GM19193 (cell line): Measurements from ENCODE around the gene CNTNAP5.

Experiments used
- POLR2A ChIP-seq: IDR thresholded peaks from 4 replicates; pipeline ENCODE4 v1.6.1; 2011; ENCODE audit not compliant: insufficient read depth, insufficient read length; ENCODE audit errors: extremely low read depth

Gene CNTNAP5

GRCh38 chr2:124309563-124310138 is 284.6 kb downstream of the CNTNAP5 start:
- TF ChIP-seq POLR2A, result no peak

GRCh38 chr2:124310671-124311070 is 285.6 kb downstream of the CNTNAP5 start:
- TF ChIP-seq POLR2A, result no peak

GRCh38 chr2:124314084-124314483 is 289.0 kb downstream of the CNTNAP5 start:
- no peak for TF ChIP-seq POLR2A

DNA sequence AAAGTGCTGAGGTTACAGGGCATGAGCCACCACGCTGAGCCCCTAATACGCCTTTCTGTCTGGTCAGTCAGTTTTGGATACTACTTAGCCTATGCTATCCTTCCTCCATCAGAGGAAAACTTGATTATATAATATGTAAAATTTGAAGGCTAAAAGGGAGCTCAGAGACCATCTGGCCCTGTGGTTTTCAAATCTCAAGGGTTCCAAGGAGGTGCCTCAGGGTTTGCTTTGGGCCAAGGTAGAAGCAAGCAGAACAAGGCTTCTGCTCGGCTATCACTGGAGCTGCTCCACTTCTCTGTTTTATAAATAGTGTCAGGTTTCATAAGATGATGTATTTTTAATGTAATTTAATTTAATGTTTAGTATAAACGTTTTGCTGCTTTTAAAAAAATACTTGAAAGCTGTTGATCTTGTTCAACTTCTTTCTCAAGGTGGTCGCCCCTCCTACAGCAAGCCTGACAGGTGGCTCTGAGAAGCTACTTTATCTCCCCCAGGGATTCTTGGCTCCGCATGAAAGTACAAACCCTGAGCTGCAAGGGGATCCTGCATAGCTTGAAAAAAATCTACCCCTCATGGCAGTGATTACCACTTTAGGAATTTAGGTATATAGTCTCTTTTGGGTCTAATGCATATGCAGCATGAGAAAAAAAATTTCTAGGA is 290.3 kb downstream of the CNTNAP5 start:
- no peak for TF ChIP-seq POLR2A

DNA sequence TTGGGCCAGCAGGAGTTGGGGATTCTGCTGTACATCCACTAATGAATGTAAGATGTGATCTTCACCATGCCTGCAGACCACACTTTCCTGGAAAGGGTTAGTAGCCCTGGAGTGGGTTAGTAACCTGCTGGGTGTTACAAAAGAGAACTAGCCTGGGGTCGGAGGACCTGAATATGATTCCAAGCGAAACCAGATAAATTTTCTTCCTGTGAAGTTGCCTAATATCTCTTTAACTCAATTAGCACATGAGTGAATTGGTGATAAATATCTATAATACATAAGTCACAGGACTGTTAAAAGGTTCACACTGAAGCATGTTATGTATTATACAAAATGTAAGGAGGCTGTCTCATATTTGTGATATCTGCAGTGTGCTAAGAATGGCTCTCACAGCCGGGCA is 291.0 kb downstream of the CNTNAP5 start:
- TF ChIP-seq POLR2A, result no peak

GRCh38 chr2:124316881-124317605 is 292.0 kb downstream of the CNTNAP5 start:
- no peak for TF ChIP-seq POLR2A

DNA sequence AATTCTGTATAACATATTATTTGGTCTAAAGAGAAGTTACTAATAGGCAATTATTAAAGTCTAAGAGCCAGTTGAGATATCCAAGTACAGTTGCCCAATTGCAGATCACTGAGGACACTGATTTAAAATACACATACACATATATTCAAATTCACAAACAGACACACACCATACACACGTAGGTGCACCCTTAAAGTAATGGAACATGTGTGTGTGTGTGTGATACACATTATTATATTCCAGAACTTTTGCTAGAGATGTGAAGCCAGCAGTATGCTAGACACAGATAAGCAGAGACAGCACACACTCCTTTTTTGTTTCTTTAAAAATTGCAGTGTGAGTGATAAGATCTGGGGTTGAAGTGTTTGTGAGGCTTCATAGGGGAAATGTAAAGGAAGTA is 292.5 kb downstream of the CNTNAP5 start:
- no peak for TF ChIP-seq POLR2A

DNA sequence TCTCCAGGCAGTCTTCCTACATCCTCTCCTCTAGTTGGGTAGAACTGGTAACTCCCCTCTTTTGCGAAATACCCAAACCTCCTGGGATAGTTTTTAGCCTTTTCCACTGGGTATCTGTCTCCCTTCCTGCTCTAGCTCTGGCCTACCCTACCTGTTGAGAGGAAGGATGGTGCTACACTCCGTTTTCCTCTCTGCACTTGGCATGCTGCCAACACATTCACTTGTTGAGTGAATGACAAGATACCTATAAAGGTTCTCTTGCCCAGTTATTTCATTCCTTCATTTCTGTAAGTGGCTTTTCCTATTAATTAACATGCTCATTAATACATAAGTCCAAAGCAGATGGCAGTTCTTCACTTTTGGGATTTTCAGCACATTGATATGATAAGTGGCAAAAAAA is 293.8 kb downstream of the CNTNAP5 start:
- no peak for TF ChIP-seq POLR2A

GRCh38 chr2:124319577-124319976 is 294.5 kb downstream of the CNTNAP5 start:
- TF ChIP-seq POLR2A, result no peak

DNA sequence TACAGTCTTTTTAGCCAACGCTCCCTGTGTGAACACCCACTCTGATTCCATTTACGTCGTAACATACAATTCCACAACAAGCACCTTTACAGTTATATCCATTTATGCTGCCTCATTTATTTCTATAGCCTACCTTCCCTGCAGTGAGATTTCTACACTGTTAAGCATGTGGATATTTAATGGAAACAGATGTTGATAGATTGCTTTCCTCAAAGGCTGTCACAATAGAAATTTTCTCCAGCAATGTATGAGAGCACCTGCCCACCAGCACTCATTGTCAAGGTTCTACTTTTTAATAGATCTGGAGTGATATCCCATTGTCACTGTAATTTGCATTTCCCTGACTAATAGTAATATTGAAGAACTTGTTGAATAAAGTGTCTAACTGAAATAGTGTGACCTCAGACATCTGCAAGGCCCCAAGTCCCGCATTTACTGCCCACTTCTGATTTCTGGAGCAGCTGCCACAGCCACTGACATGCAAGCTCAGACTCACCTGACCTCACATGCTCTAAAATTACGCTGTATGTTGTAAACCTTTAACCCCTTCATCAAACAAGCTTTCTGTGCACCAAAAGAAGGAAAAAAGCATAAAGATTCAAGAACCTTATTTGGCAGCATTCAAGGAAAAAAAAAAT is 295.1 kb downstream of the CNTNAP5 start:
- no peak for TF ChIP-seq POLR2A

GRCh38 chr2:124323321-124323720 is 298.2 kb downstream of the CNTNAP5 start:
- no peak for TF ChIP-seq POLR2A

DNA sequence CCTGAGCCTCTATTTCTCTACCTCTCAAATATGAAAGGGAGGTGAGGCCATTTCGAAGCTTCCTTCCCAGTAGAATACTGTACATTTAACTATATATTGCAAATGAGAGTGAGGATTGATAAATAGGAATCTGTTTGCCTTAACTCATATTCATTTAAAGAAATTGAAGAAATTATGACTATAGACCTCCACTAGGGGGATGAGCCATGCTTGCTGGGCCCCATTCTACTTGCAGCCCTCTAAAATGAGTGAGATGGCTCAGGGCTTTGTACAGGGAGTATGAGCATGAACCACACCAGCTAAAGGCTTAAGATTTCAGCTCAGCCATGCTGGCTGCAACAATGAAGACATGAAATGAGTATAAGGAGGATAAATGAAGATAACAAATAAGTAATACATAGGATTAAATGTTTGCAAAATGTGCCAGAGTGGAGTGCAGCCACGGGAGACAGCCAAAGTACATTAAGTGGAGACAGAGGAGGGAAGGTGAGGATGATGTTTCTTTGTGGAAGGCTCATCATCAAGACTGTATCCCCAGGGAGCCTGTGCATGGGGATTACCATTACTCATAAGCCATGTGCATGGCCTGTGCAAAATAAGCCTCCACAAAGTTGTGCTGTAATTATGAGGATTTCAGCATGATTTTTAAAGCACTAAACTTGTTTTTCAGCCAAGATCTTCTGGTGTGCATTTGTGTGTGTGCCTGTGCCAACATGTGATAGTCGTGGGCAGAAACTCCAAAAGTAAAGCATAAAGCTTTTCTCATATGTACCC is 300.8 kb downstream of the CNTNAP5 start:
- no peak for TF ChIP-seq POLR2A

DNA sequence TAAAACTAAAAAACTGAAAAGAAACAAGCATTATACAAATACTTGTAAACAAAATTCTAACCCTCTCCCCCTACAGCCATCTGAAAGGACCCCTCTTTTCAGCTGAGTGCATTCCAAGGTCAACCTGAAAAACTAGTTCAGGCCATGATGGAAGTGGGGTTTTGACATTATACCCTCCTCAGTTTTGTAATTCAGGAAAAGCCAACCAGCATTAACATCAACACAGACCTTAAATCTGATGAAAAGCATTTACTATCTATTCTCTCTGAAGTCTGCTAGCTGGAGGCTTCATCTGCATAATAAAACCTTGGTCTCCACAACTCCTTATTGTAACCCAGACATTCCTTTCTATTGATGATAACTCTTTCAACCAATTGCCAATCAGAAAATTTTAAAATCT is 302.2 kb downstream of the CNTNAP5 start:
- TF ChIP-seq POLR2A, result no peak

- TF ChIP-seq POLR2A, result no peak
These were observed 303.3 kb downstream of the CNTNAP5 start for GRCh38 chr2:124328397-124328796.

DNA sequence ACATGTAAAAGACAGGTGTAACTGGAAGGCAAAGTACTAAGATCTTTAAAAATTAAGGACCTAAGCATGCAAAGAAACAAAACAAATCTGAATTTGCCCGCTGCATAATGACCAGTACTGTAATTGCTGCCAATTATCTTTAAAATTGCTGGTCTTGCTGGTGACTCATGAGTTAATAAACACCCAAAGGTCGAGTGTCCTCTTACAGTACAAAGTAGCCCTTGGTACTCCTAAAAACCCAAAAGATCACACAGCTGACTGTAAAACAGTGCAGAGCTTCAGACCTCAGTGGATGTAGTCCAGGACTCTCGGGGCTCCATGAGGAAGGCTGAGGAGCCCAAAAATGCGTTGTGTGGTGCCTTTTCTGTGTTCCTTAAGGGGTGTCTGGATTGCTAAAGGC is 308.7 kb downstream of the CNTNAP5 start:
- TF ChIP-seq POLR2A, result no peak
